ENCODE measurements around the gene FAM107B. TPM values are rescaled to one million over a fixed set of nuclear protein-coding genes. Genes with fewer than 3 reads are reported as not detected.

Gene FAM107B
- total RNA-seq, 6 experiments from 2014 or later = 58.6 to 116 (median 68.7) TPM

DNA sequence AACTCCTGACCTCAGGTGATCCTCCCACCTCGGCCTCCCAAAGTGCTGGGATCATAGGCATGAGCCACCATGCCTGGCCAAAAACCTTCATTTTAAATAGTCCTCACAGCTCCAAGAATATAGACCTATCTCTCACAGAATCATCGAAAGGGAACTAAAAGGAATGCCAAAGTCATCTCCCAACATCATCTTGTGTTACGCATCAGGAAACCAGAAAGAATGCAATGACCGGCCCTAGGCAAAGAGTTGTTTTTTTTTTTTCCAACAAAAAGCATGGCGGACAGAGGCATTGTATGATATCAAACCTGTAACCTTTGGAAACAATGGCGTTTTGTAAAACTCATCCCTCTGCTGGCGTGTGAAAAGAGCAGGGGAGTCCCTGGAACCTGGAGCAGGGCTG lies 73.2 kb downstream of the FAM107B start:
- no peaks in the 10 kb centered on the region for H3K36me3 ChIP-seq
- H3K4me3 ChIP-seq = no peak overlapping the region
- intact Hi-C loops (cut with DNase I) = no loop called here
- DNase-seq (no peak), ATAC-seq (no peak)
- 93% methylated on average over 7 of the region's 7 CpGs for WGBS (ENCODE audit: insufficient coverage, low coverage, low lambda C conversion rate, missing lambda C conversion rate)
- H3K27me3 ChIP-seq = no peaks in the 10 kb centered on the region
- peaks cover 0 to 36% (median 5%) of the 10 kb centered on the region in 4 donors for H3K4me1 ChIP-seq
- TF ChIP-seq, protein P1, sequence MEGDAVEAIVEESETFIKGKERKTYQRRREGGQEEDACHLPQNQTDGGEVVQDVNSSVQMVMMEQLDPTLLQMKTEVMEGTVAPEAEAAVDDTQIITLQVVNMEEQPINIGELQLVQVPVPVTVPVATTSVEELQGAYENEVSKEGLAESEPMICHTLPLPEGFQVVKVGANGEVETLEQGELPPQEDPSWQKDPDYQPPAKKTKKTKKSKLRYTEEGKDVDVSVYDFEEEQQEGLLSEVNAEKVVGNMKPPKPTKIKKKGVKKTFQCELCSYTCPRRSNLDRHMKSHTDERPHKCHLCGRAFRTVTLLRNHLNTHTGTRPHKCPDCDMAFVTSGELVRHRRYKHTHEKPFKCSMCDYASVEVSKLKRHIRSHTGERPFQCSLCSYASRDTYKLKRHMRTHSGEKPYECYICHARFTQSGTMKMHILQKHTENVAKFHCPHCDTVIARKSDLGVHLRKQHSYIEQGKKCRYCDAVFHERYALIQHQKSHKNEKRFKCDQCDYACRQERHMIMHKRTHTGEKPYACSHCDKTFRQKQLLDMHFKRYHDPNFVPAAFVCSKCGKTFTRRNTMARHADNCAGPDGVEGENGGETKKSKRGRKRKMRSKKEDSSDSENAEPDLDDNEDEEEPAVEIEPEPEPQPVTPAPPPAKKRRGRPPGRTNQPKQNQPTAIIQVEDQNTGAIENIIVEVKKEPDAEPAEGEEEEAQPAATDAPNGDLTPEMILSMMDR (IDR thresholded peaks at IDR 0.05) = no peak
- no peak for TF ChIP-seq POLR2A (IDR thresholded peaks at IDR 0.05)
- no peaks in the 10 kb centered on the region for H3K9me3 ChIP-seq
- H3K27ac ChIP-seq = no peak overlapping the region

- H3K27ac ChIP-seq = no peak overlapping the region
- H3K27me3 ChIP-seq = no peaks in the 10 kb centered on the region
- H3K36me3 ChIP-seq = no peaks in the 10 kb centered on the region
- H3K9me3 ChIP-seq = no peaks in the 10 kb centered on the region
- no peak overlapping the region for H3K4me3 ChIP-seq
- intact Hi-C loops (cut with DNase I) = no loop called here
- TF ChIP-seq, protein P1 (IDR thresholded peaks at IDR 0.05) = no peak
- TF ChIP-seq POLR2A (IDR thresholded peaks at IDR 0.05) = no peak
- WGBS (ENCODE audit: insufficient coverage, low coverage, low lambda C conversion rate, missing lambda C conversion rate) = no CpG with 5 or more reads among the region's 1 CpG
- ATAC-seq (no peak), DNase-seq (no peak)
- peaks cover 0 to 40% (median 5%) of the 10 kb centered on the region in 4 donors for H3K4me1 ChIP-seq
Measured at GRCh38 chr10:14700546-14700945, 74.2 kb downstream of the FAM107B start.

- no peak for ATAC-seq
- Histone ChIP-seq H3K9me3 (no peaks in the 10 kb centered on the region), H3K36me3 (no peaks in the 10 kb centered on the region), H3K27ac (no peak overlapping the region), H3K4me1 (peaks cover 0 to 38% (median 5%) of the 10 kb centered on the region in 4 donors), H3K27me3 (no peaks in the 10 kb centered on the region), H3K4me3 (no peak overlapping the region)
- intact Hi-C loops (cut with DNase I) = no loop called here
- no peak for TF ChIP-seq POLR2A (IDR thresholded peaks at IDR 0.05)
- TF ChIP-seq, protein P1 (IDR thresholded peaks at IDR 0.05) = no peak
- DNase-seq = no peak
- 100% methylated on average over 1 of the region's 4 CpGs for WGBS (ENCODE audit: insufficient coverage, low coverage, low lambda C conversion rate, missing lambda C conversion rate)
Measured at GRCh38 chr10:14699482-14699881, 75.2 kb downstream of the FAM107B start.

- H3K4me1 ChIP-seq = peaks cover 0 to 31% (median 5%) of the 10 kb centered on the region in 4 donors
- no peak overlapping the region for H3K27ac ChIP-seq
- H3K4me3 ChIP-seq = no peak overlapping the region
- DNase-seq (no peak), ATAC-seq (no peak)
- no peaks in the 10 kb centered on the region for H3K27me3 ChIP-seq
- WGBS (ENCODE audit: insufficient coverage, low coverage, low lambda C conversion rate, missing lambda C conversion rate) = 46% methylated on average over 3 of the region's 3 CpGs
- H3K36me3 ChIP-seq = no peaks in the 10 kb centered on the region
- TF ChIP-seq, protein P1 (IDR thresholded peaks at IDR 0.05) = no peak
- no peak for TF ChIP-seq POLR2A (IDR thresholded peaks at IDR 0.05)
- H3K9me3 ChIP-seq = no peaks in the 10 kb centered on the region
- intact Hi-C loops (cut with DNase I) = no loop called here
Measured at GRCh38 chr10:14698829-14699170, 75.9 kb downstream of the FAM107B start.

Data from right lobe of liver (tissue), 6 donors.